GM12878 (cell line): ENCODE results near the gene CEP89. TPM values are rescaled to one million over a fixed set of nuclear protein-coding genes. Genes with fewer than 3 reads are reported as not detected.

Source experiments
- ATAC-seq: fragments of 200-7000 bp; cut with Tn5 transposase; 3 replicates; pipeline ENCODE4 v1.9.1; 2020; ENCODE audit warnings: mild to moderate bottlenecking, moderate library complexity
- BruUV-seq: library from RNA; stranded (reverse); fragments of 400-500 nt; replicated peaks from 2 replicates; lab custom pipeline; 2021; lab: Mats Ljungman, UMichigan
- CTCF ChIA-PET: fragments of 300-600 bp; sonication (Branson Sonifier 250); formaldehyde crosslinking; extraction: SDS; loops from one replicate; lab custom pipeline; 2021; ENCODE audit warnings: inconsistent platforms; lab: Yijun Ruan, JAX
- POLR2A ChIA-PET: fragments of 350-600 bp; formaldehyde crosslinking; extraction: SDS; loops from one replicate; lab custom pipeline; 2021; ENCODE audit warnings: inconsistent platforms; lab: Charles Lee
- RAD21 ChIA-PET: fragments of 300-600 bp; sonication (Branson Sonifier 250); formaldehyde crosslinking; loops from one replicate; lab custom pipeline; 2023; ENCODE audit warnings: antibody characterized with exemption; ENCODE audit not compliant: unreplicated experiment; lab: Charles Lee
- SMC1A ChIA-PET: fragments of 300-600 bp; sonication (Branson Sonifier 250); formaldehyde crosslinking; loops from one replicate; lab custom pipeline; 2023; ENCODE audit not compliant: unreplicated experiment, uncharacterized antibody; lab: Charles Lee
- DNase-seq: peaks from one replicate; pipeline ENCODE4 v3.0.0-alpha.2; 2011; ENCODE audit warnings: low read depth, low spot score
- FAIRE-seq: peaks from 3 replicates; lab custom pipeline; 2011; peaks lifted over from hg19 to GRCh38; lab: Jason Lieb, UNC
- H2AFZ ChIP-seq: 2 replicates; pipeline ENCODE4 v1.6.0; 2011; ENCODE audit warnings: low read depth, low read length, control low read depth; ENCODE audit not compliant: control insufficient read depth
- H3K27ac ChIP-seq: 2 replicates; pipeline ENCODE4 v1.5.1; 2011; ENCODE audit warnings: control low read depth; ENCODE audit not compliant: control insufficient read depth, insufficient read depth
- H3K27me3 ChIP-seq, 2 experiments: replicated peaks in 1 of 2; 2 replicates each; pipeline versions ENCODE4 v1.6.0 to v1.6.1; 2011; ENCODE audit warnings: low read length in 1 of 2; ENCODE audit not compliant: control insufficient read depth in 2 of 2, insufficient read depth in 2 of 2
- H3K36me3 ChIP-seq, 2 experiments: 2 replicates each; pipeline ENCODE4 v1.5.1; 2011; ENCODE audit warnings: low read length in 1 of 2; ENCODE audit not compliant: control insufficient read depth in 2 of 2, insufficient read depth in 2 of 2
- H3K4me1 ChIP-seq: 2 replicates; pipeline ENCODE4 v1.6.1; 2011; ENCODE audit warnings: mild to moderate bottlenecking, low read length, moderate library complexity, mixed read lengths; ENCODE audit not compliant: control insufficient read depth, insufficient read depth
- H3K4me2 ChIP-seq: 2 replicates; pipeline ENCODE4 v1.6.0; 2011; ENCODE audit warnings: control low read depth; ENCODE audit not compliant: control insufficient read depth, insufficient read depth
- H3K4me3 ChIP-seq: fragments of 200-600 bp; sonication (generic); 2 replicates; pipeline ENCODE4 v1.5.1; 2016
- H3K79me2 ChIP-seq: 2 replicates; pipeline ENCODE4 v1.6.0; 2011; ENCODE audit warnings: low read length; ENCODE audit not compliant: control insufficient read depth, insufficient read depth
- H3K9ac ChIP-seq: 2 replicates; pipeline ENCODE4 v1.8.0; 2011; ENCODE audit warnings: low read length, control low read depth, mixed read lengths; ENCODE audit not compliant: control insufficient read depth, insufficient read depth
- H3K9me3 ChIP-seq: replicated peaks from 3 replicates; pipeline ENCODE4 v1.5.1; 2011; ENCODE audit warnings: mild to moderate bottlenecking, low read length; ENCODE audit not compliant: control insufficient read depth, insufficient read depth
- H4K20me1 ChIP-seq: 2 replicates; pipeline ENCODE4 v1.6.0; 2011; ENCODE audit not compliant: control insufficient read depth, insufficient read depth
- BACH1 ChIP-seq: fragments of 450-650 bp; IDR thresholded peaks from 2 replicates; pipeline ENCODE4 v1.6.1; 2017; ENCODE audit warnings: mild to moderate bottlenecking, borderline replicate concordance
- CHD2 ChIP-seq: IDR thresholded peaks from 2 replicates; pipeline ENCODE4 v1.6.1; 2011; ENCODE audit warnings: low read depth, low read length, improper control_type of control experiment, borderline replicate concordance
- FOXK2 ChIP-seq: fragments of 450-650 bp; IDR thresholded peaks from 2 replicates; pipeline ENCODE4 v1.6.1; 2017; ENCODE audit warnings: mild to moderate bottlenecking, moderate library complexity
- HDAC6 ChIP-seq: fragments of 200-600 bp; sonication (generic); IDR thresholded peaks from one replicate; pipeline ENCODE4 v1.8.0; 2017; ENCODE audit warnings: antibody characterized with exemption; ENCODE audit not compliant: unreplicated experiment
- IRF4 ChIP-seq: IDR thresholded peaks from 2 replicates; pipeline ENCODE4 v1.6.1; 2011; ENCODE audit warnings: low read depth, low read length
- MEF2B ChIP-seq: fragments of 450-650 bp; IDR thresholded peaks from 2 replicates; pipeline ENCODE4 v1.6.1; 2018; ENCODE audit warnings: mild to moderate bottlenecking, moderate library complexity; ENCODE audit not compliant: partially characterized antibody, poor library complexity, severe bottlenecking
- NFIC ChIP-seq: IDR thresholded peaks from 2 replicates; pipeline ENCODE4 v1.6.1; 2012; ENCODE audit warnings: low read depth, mild to moderate bottlenecking, inconsistent platforms, low read length, moderate library complexity
- PAX8 ChIP-seq: fragments of 450-650 bp; IDR thresholded peaks from 2 replicates; pipeline ENCODE4 v1.6.1; 2017; ENCODE audit warnings: mild to moderate bottlenecking, moderate library complexity
- PML ChIP-seq: IDR thresholded peaks from 2 replicates; pipeline ENCODE4 v1.6.1; 2012; ENCODE audit warnings: low read length, inconsistent platforms
- POLR2AphosphoS2 ChIP-seq: IDR thresholded peaks from 2 replicates; pipeline ENCODE4 v1.6.1; 2011; ENCODE audit warnings: low read depth, mild to moderate bottlenecking, low read length, improper control_type of control experiment, moderate library complexity
- RCOR1 ChIP-seq: conservative IDR thresholded peaks from 2 replicates; pipeline ENCODE4 v1.6.1; 2012; ENCODE audit warnings: low read depth, low read length, improper control_type of control experiment
- SMC3 ChIP-seq: IDR thresholded peaks from 2 replicates; pipeline ENCODE4 v1.6.1; 2011; ENCODE audit warnings: low read length, improper control_type of control experiment, borderline replicate concordance
- SREBF1 ChIP-seq: IDR thresholded peaks from 2 replicates; pipeline ENCODE4 v1.6.1; 2012; ENCODE audit warnings: mild to moderate bottlenecking, low read length
- WGBS: methylation state at CpG from one replicate; pipeline ENCODE4 v1.1.6; 2016; ENCODE audit warnings: low lambda C conversion rate; ENCODE audit not compliant: insufficient replicate concordance, insufficient coverage; ENCODE audit errors: missing lambda C conversion rate; 5-methylcytosine and 5-hydroxymethylcytosine counted together
- in situ Hi-C: fragments of 300-500 bp; cut with MboI; formaldehyde crosslinking; loops from 9 replicates; pipeline ENCODE4 v1.14.3; 2018; ENCODE audit warnings: mixed read lengths
- intact Hi-C: fragments of 100-400 bp; cut with micrococcal nuclease; formaldehyde crosslinking; loops from one replicate; pipeline ENCODE4 v1.14.2; 2022; ENCODE audit not compliant: unreplicated experiment
- polyA plus RNA-seq, 11 experiments: library from polyadenylated mRNA; depleted of rRNA in 4 of 11; unstranded in 6 of 11; stranded (reverse) in 5 of 11; fragments of >200 nt; fragmentation: Nextera tagmentation in 4 of 11; fragmentation: Illumina TruSeq in 1 of 11; extraction: Ambion mirVana in 4 of 11; extraction: Trizol in 1 of 11; gene quantifications; 1 replicate in 1 of 11; 2 replicates in 10 of 11; pipeline versions ENCODE4 v1.2.1 to v1.2.3, GENCODE V29; 2011 to 2016; ENCODE audit warnings: inconsistent platforms in 2 of 11, missing spikeins in 2 of 11, low read depth in 1 of 11
- total RNA-seq, 4 experiments: library from RNA; depleted of rRNA in 3 of 4; stranded (reverse); fragments of >200 nt in 3 of 4; fragmentation: Illumina TruSeq in 1 of 4; extraction: Trizol in 1 of 4; gene quantifications; 2 replicates each; pipeline versions ENCODE4 v1.2.1 to v1.2.3, GENCODE V29; 2013 to 2021
- TF ChIP-seq, protein P1 (sequence below): IDR thresholded peaks from 2 replicates; pipeline ENCODE4 v1.6.1; 2011; ENCODE audit warnings: borderline replicate concordance, low read depth, mild to moderate bottlenecking, moderate library complexity, low read length; ENCODE audit not compliant: insufficient read depth, poor library complexity, severe bottlenecking
- TF ChIP-seq, protein P2 (sequence below): IDR thresholded peaks from 2 replicates; pipeline ENCODE4 v1.6.1; 2011; ENCODE audit warnings: low read depth, low read length, improper control_type of control experiment, borderline replicate concordance
- TF ChIP-seq, protein P3 (sequence below): fragments of 450-650 bp; IDR thresholded peaks from 2 replicates; pipeline ENCODE4 v1.6.1; 2017; ENCODE audit warnings: antibody characterized with exemption, mild to moderate bottlenecking, moderate library complexity

The CEP89 gene
- total and polyA plus RNA-seq, 10 of the 15 experiments (the other 5 are each of a cell fraction or from before 2014, with no cell fraction given): 6.0 to 19.3 (median 10.2) TPM

DNA sequence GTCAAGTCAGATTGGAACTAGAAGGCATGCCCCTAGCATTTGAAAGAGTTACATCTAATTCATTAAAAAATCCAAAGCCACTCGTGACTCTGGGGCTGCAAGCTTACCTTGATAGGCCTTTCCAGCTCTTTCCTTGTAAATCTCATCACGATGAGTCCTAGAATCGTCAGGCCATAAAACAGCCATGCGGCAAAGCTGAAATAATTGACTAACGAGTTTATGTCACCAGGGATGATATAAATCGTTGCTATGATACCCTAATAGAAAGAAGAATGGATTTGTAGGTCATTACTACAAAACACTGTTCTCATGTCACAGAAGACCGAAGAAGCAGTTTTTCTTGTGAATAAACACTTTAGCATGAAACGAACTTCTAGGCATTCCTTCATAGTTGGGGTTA, 129.7 kb downstream of the CEP89 start:
- no peaks in the 10 kb centered on the region for H3K4me1 ChIP-seq
- H3K27me3 ChIP-seq: no peaks in the 10 kb centered on the region
- POLR2A ChIA-PET: no interaction called here
- no peak overlapping the region for H3K27ac ChIP-seq
- ATAC-seq: no peak
- SMC1A ChIA-PET: no interaction called here
- in situ Hi-C loops: no loop called here
- H3K4me3 ChIP-seq: no peak overlapping the region
- BruUV-seq: no TSS peak
- H2AFZ ChIP-seq: no peak overlapping the region
- no peaks in the 10 kb centered on the region for H4K20me1 ChIP-seq
- no peaks in the 10 kb centered on the region for H3K36me3 ChIP-seq
- 26% methylated on average over 8 of the region's 8 CpGs for WGBS
- no peak for FAIRE-seq
- no peak overlapping the region for H3K4me2 ChIP-seq
- RAD21 ChIA-PET: no interaction called here
- H3K9ac ChIP-seq: no peak overlapping the region
- H3K9me3 ChIP-seq: no peaks in the 10 kb centered on the region; the same call in 2 of the 3 replicates
- no peaks in the 10 kb centered on the region for H3K79me2 ChIP-seq
- intact Hi-C loops: no loop called here
- TF ChIP-seq, protein P1, sequence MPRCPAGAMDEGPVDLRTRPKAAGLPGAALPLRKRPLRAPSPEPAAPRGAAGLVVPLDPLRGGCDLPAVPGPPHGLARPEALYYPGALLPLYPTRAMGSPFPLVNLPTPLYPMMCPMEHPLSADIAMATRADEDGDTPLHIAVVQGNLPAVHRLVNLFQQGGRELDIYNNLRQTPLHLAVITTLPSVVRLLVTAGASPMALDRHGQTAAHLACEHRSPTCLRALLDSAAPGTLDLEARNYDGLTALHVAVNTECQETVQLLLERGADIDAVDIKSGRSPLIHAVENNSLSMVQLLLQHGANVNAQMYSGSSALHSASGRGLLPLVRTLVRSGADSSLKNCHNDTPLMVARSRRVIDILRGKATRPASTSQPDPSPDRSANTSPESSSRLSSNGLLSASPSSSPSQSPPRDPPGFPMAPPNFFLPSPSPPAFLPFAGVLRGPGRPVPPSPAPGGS: no peak
- TF ChIP-seq MEF2B (no peak), RCOR1 (no peak), FOXK2 (no peak), SREBF1 (no peak), PAX8 (no peak), POLR2AphosphoS2 (no peak), CHD2 (no peak), BACH1 (no peak), NFIC (no peak), SMC3 (no peak), IRF4 (no peak), PML (no peak), HDAC6 (no peak)
- TF ChIP-seq, protein P2, sequence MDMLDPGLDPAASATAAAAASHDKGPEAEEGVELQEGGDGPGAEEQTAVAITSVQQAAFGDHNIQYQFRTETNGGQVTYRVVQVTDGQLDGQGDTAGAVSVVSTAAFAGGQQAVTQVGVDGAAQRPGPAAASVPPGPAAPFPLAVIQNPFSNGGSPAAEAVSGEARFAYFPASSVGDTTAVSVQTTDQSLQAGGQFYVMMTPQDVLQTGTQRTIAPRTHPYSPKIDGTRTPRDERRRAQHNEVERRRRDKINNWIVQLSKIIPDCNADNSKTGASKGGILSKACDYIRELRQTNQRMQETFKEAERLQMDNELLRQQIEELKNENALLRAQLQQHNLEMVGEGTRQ: no peak
- TF ChIP-seq, protein P3, sequence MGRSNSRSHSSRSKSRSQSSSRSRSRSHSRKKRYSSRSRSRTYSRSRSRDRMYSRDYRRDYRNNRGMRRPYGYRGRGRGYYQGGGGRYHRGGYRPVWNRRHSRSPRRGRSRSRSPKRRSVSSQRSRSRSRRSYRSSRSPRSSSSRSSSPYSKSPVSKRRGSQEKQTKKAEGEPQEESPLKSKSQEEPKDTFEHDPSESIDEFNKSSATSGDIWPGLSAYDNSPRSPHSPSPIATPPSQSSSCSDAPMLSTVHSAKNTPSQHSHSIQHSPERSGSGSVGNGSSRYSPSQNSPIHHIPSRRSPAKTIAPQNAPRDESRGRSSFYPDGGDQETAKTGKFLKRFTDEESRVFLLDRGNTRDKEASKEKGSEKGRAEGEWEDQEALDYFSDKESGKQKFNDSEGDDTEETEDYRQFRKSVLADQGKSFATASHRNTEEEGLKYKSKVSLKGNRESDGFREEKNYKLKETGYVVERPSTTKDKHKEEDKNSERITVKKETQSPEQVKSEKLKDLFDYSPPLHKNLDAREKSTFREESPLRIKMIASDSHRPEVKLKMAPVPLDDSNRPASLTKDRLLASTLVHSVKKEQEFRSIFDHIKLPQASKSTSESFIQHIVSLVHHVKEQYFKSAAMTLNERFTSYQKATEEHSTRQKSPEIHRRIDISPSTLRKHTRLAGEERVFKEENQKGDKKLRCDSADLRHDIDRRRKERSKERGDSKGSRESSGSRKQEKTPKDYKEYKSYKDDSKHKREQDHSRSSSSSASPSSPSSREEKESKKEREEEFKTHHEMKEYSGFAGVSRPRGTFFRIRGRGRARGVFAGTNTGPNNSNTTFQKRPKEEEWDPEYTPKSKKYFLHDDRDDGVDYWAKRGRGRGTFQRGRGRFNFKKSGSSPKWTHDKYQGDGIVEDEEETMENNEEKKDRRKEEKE: no peak
- CTCF ChIA-PET: no interaction called here
- no peak for DNase-seq
